Mesendoderm (in vitro differentiated cells): ENCODE measurements around the gene ESYT1.

ENCODE experiments used
- DNase-seq: peaks from one replicate; pipeline ENCODE4 v3.0.0; 2013
- H2AK5ac ChIP-seq: 2 replicates; pipeline ENCODE4 v1.6.1; 2013; ENCODE audit warnings: low read length, inconsistent platforms
- H2BK120ac ChIP-seq: 2 replicates; pipeline ENCODE4 v1.6.1; 2013; ENCODE audit warnings: low read depth, mild to moderate bottlenecking, low read length, moderate library complexity, mixed read lengths
- H2BK15ac ChIP-seq: replicated peaks from 2 replicates; pipeline ENCODE4 v1.6.1; 2013; ENCODE audit warnings: low read depth, mild to moderate bottlenecking, moderate library complexity
- H2BK5ac ChIP-seq: 2 replicates; pipeline ENCODE4 v1.6.1; 2013; ENCODE audit warnings: low read length, inconsistent platforms
- H3K18ac ChIP-seq: 2 replicates; pipeline ENCODE4 v1.6.1; 2013; ENCODE audit warnings: mild to moderate bottlenecking, low read length, mixed read lengths
- H3K23ac ChIP-seq: one replicate; pipeline ENCODE4 v1.6.1; 2013; ENCODE audit warnings: low read length
- H3K27ac ChIP-seq: 2 replicates; pipeline ENCODE4 v1.5.1; 2013; ENCODE audit warnings: low read depth, mild to moderate bottlenecking, inconsistent platforms, low read length, moderate library complexity
- H3K27me3 ChIP-seq: 2 replicates; pipeline ENCODE4 v1.6.1; 2013; ENCODE audit warnings: low read length, control low read depth, mild to moderate bottlenecking, inconsistent platforms; ENCODE audit not compliant: insufficient read depth, poor library complexity
- H3K36me3 ChIP-seq: 2 replicates; pipeline ENCODE4 v1.6.1; 2013; ENCODE audit warnings: low read length, inconsistent platforms; ENCODE audit not compliant: control insufficient read depth, insufficient read depth
- H3K4ac ChIP-seq: one replicate; pipeline ENCODE4 v1.6.1; 2013; ENCODE audit warnings: low read depth, mild to moderate bottlenecking, low read length, moderate library complexity
- H3K4me1 ChIP-seq: 2 replicates; pipeline ENCODE4 v1.6.1; 2013; ENCODE audit warnings: low read depth, low read length, inconsistent platforms; ENCODE audit not compliant: control insufficient read depth
- H3K4me2 ChIP-seq: 2 replicates; pipeline ENCODE4 v1.6.1; 2013; ENCODE audit warnings: low read length
- H3K4me3 ChIP-seq: 2 replicates; pipeline ENCODE4 v1.5.1; 2013; ENCODE audit warnings: mild to moderate bottlenecking, low read length
- H3K56ac ChIP-seq: one replicate; pipeline ENCODE4 v1.6.1; 2013; ENCODE audit warnings: low read length
- H3K79me1 ChIP-seq: 2 replicates; pipeline ENCODE4 v1.6.1; 2013; ENCODE audit warnings: low read length, inconsistent platforms
- H3K79me2 ChIP-seq: 2 replicates; pipeline ENCODE4 v1.6.1; 2013; ENCODE audit warnings: mild to moderate bottlenecking, low read length; ENCODE audit not compliant: control insufficient read depth, insufficient read depth
- H3K9ac ChIP-seq: 2 replicates; pipeline ENCODE4 v1.6.1; 2013; ENCODE audit warnings: low read length, inconsistent platforms
- H4K5ac ChIP-seq: one replicate; pipeline ENCODE4 v1.6.1; 2013; ENCODE audit warnings: low read length
- H4K8ac ChIP-seq: one replicate; pipeline ENCODE4 v1.6.1; 2013; ENCODE audit warnings: low read depth, mild to moderate bottlenecking, control low read depth, low read length, moderate library complexity
- WGBS: extraction: QIAGEN DNeasy Blood & Tissue Kit; methylation state at CpG from one replicate; pipeline ENCODE4 v1.1.7; 2013; ENCODE audit warnings: low lambda C conversion rate, missing lambda C conversion rate; ENCODE audit not compliant: insufficient coverage; ENCODE audit errors: extremely low coverage; 5-methylcytosine and 5-hydroxymethylcytosine counted together

Gene ESYT1

GRCh38 chr12:56137853-56138571 lies 9.9 kb downstream of the ESYT1 start:
- no peak overlapping the region for H3K4me2 ChIP-seq
- H3K4me1 ChIP-seq: no peaks in the 10 kb centered on the region
- no peaks in the 10 kb centered on the region for H3K27me3 ChIP-seq
- no peaks in the 10 kb centered on the region for H3K79me1 ChIP-seq
- peaks cover 26% of the 10 kb centered on the region for H3K36me3 ChIP-seq
- no peak overlapping the region for H3K4me3 ChIP-seq
- H3K18ac ChIP-seq: no peak overlapping the region
- no peak overlapping the region for H4K8ac ChIP-seq
- H3K23ac ChIP-seq: no peak overlapping the region
- no peak overlapping the region for H3K4ac ChIP-seq
- no peak overlapping the region for H2BK5ac ChIP-seq
- H2AK5ac ChIP-seq: no peak overlapping the region
- H3K56ac ChIP-seq: no peak overlapping the region
- no peak overlapping the region for H2BK120ac ChIP-seq
- H2BK15ac ChIP-seq: no peak overlapping the region
- H3K9ac ChIP-seq: no peak overlapping the region
- DNase-seq: no peak
- no peak overlapping the region for H3K27ac ChIP-seq
- H3K79me2 ChIP-seq: no peaks in the 10 kb centered on the region
- H4K5ac ChIP-seq: no peak overlapping the region
- no CpG with 5 or more reads among the region's 14 CpGs for WGBS

- Histone ChIP-seq H3K4ac (no peak overlapping the region), H3K79me1 (no peaks in the 10 kb centered on the region), H3K18ac (no peak overlapping the region), H3K4me2 (no peak overlapping the region), H3K27me3 (no peaks in the 10 kb centered on the region), H3K23ac (no peak overlapping the region), H2BK5ac (no peak overlapping the region), H3K56ac (no peak overlapping the region), H3K9ac (no peak overlapping the region), H4K5ac (no peak overlapping the region), H3K4me3 (no peak overlapping the region), H2BK15ac (no peak overlapping the region), H3K79me2 (no peaks in the 10 kb centered on the region), H2BK120ac (no peak overlapping the region), H4K8ac (no peak overlapping the region), H3K4me1 (no peaks in the 10 kb centered on the region), H2AK5ac (no peak overlapping the region), H3K27ac (no peak overlapping the region), H3K36me3 (peaks cover 24% of the 10 kb centered on the region)
- no CpG with 5 or more reads among the region's 19 CpGs for WGBS
- no peak for DNase-seq
These were observed 14.1 kb downstream of the ESYT1 start for GRCh38 chr12:56141946-56142784.

GRCh38 chr12:56143217-56143616 lies 15.2 kb downstream of the ESYT1 start:
- no peak for DNase-seq
- Histone ChIP-seq H3K56ac (no peak overlapping the region), H3K4ac (no peak overlapping the region), H3K4me2 (no peak overlapping the region), H4K8ac (no peak overlapping the region), H3K18ac (no peak overlapping the region), H3K36me3 (peaks cover 18% of the 10 kb centered on the region), H2BK15ac (no peak overlapping the region), H2BK5ac (no peak overlapping the region), H3K23ac (no peak overlapping the region), H3K27me3 (no peaks in the 10 kb centered on the region), H2AK5ac (no peak overlapping the region), H4K5ac (no peak overlapping the region), H3K79me2 (no peaks in the 10 kb centered on the region), H3K4me1 (no peaks in the 10 kb centered on the region), H3K27ac (no peak overlapping the region), H2BK120ac (no peak overlapping the region), H3K9ac (no peak overlapping the region), H3K79me1 (no peaks in the 10 kb centered on the region), H3K4me3 (no peak overlapping the region)
- WGBS: no CpG with 5 or more reads among the region's 4 CpGs

GRCh38 chr12:56143870-56144269 lies 15.8 kb downstream of the ESYT1 start:
- Histone ChIP-seq H2BK5ac (no peak overlapping the region), H3K9ac (no peak overlapping the region), H3K79me1 (no peaks in the 10 kb centered on the region), H3K23ac (no peak overlapping the region), H3K18ac (no peak overlapping the region), H2AK5ac (no peak overlapping the region), H2BK15ac (no peak overlapping the region), H3K27me3 (no peaks in the 10 kb centered on the region), H3K27ac (no peak overlapping the region), H3K4me1 (no peaks in the 10 kb centered on the region), H3K56ac (no peak overlapping the region), H3K36me3 (peaks cover 11% of the 10 kb centered on the region), H3K4me3 (no peak overlapping the region), H4K5ac (no peak overlapping the region), H3K4me2 (no peak overlapping the region), H2BK120ac (no peak overlapping the region), H3K4ac (no peak overlapping the region), H3K79me2 (no peaks in the 10 kb centered on the region), H4K8ac (no peak overlapping the region)
- no CpG with 5 or more reads among the region's 8 CpGs for WGBS
- no peak for DNase-seq

GRCh38 chr12:56145217-56145616 lies 17.1 kb downstream of the ESYT1 start:
- Histone ChIP-seq H3K23ac (no peak overlapping the region), H3K4me2 (no peak overlapping the region), H3K18ac (no peak overlapping the region), H2BK120ac (no peak overlapping the region), H4K5ac (no peak overlapping the region), H3K27ac (no peak overlapping the region), H3K56ac (no peak overlapping the region), H3K27me3 (no peaks in the 10 kb centered on the region), H3K79me1 (no peaks in the 10 kb centered on the region), H3K9ac (no peak overlapping the region), H2BK5ac (no peak overlapping the region), H3K4ac (no peak overlapping the region), H3K36me3 (peaks cover 11% of the 10 kb centered on the region), H2AK5ac (no peak overlapping the region), H4K8ac (no peak overlapping the region), H3K79me2 (no peaks in the 10 kb centered on the region), H2BK15ac (no peak overlapping the region), H3K4me1 (no peaks in the 10 kb centered on the region), H3K4me3 (no peak overlapping the region)
- no peak for DNase-seq
- WGBS: no CpG with 5 or more reads among the region's 3 CpGs
